Glomerular visceral epithelial cell (primary cell): ENCODE results near the gene NOSIP.
A peak's percentile ranks its signal among the peaks of the same experiment; 100 is the strongest.

ENCODE experiments used
- DNase-seq: peaks from one replicate; pipeline ENCODE4 v3.0.0-alpha.2; 2016; ENCODE audit errors: extremely low spot score

Gene NOSIP

DNA sequence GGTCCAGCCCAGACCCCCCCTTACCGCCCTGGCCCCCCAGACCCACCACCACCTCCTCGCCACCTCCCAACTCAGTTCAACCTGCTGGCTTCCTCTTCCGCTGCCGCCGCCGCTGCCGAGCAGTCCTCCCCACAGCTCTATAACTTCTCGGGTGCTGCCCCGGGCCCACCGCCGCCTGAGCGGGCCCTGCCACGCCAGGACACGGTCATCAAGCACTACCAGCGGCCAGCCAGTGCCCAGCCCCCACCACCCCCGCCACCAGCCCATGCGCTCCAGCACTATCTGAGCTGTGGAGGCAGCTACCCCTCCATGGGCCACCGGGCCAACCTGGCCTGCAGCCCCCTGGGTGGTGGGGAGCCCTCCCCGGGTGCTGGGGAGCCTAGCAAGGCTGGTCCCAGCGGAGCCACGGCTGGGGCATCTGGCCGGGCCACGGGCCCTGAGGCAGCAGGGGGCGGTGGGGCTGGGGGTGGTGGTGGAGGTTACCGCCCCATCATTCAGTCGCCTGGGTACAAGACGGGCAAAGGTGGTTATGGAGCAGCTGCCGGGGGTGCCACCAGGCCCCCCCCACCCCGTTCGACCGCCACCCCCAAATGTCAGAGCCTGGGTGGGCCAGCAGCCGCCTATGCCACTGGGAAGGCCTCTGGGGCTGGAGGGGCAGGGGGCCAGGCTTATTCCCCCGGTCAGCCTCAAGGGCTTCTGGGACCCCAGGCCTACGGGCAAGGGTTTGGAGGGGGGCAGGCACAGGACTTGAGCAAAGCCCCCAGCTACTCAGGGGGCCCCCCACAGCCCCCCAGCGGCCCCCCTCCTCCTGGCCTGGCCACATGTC is 14.8 kb upstream of the NOSIP start:
- no peak for DNase-seq

DNA sequence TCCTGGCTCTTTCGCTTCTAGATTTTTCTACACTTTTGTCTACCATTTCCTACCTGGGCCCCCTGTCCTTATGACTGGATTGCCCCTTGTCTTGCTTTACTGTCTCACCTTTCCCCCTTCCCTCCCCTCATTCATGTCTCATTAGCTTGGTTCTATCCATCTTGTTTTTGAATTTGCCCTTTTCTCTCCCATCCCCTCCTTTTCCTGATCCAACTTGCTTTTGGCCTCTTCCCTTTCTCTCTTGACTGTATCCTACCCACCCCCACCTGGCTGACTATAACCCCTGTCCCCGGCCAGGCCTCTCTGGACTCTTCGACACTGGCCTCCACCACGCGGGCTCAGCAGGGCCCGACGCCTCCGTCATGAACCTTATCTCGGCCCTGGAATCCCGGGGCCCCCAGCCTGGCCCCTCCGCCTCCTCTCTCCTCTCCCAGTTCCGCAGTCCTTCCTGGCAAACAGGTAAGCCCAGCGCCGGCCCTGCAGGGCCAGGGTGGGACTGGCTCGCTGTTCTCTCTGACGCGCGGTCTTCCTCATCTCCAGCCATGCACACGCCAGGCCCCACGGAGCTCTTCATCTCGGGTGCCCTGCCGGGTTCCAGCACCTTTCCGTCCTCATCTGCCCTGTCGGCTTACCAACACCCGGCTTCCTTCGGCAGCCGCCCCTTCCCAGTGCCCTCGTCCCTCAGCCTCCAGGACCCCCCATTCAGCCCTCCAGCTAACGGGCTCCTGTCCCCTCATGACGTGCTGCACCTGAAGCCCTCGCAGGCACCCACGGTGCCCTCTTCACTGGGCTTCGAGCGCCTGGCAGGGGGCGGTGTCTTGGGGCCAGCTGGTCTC is 14.0 kb upstream of the NOSIP start:
- no peak for DNase-seq

DNA sequence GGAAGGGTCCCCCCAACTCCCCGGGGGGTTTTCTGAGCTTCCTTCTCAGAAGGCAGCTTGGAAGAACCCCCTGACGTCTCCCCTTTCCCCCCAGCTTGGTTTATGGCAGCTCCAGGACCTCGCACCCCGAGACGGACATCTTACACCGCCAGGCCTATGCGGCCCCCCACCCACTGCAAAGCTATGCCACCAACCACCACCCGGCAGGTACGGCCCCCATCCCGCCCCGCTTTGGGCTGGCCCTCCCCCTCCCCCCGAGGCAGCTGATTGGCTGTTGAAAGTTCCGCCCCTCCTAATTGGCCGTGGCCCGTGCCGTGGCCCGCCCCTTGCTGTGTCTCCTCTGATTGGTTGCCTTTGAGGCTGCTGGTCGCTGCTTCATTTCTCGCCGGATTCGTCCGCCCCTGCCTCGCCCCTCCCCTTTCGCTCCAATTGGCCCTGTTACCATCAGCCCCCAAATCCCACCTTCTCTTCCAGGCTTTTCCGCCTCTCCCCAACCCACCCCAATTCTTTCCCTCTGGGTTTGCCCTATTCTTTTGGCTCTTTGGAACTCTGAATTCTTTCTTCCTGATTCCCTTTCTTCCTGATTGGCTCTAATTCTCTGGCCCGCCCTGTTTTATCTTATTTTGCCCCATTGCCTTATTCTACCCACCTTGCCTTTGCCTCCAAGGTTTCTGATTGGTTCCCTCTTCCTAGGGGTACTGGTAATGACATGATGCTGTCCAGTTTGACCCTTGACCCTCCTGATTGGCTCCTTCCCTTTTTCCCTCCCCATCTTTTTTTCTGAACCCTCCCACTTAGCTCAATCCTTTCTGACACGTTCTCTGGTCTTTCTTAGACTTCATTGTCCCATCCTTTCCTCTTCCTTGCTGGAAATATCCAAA is 13.1 kb upstream of the NOSIP start:
- DNase-seq = peak; percentile 93

DNA sequence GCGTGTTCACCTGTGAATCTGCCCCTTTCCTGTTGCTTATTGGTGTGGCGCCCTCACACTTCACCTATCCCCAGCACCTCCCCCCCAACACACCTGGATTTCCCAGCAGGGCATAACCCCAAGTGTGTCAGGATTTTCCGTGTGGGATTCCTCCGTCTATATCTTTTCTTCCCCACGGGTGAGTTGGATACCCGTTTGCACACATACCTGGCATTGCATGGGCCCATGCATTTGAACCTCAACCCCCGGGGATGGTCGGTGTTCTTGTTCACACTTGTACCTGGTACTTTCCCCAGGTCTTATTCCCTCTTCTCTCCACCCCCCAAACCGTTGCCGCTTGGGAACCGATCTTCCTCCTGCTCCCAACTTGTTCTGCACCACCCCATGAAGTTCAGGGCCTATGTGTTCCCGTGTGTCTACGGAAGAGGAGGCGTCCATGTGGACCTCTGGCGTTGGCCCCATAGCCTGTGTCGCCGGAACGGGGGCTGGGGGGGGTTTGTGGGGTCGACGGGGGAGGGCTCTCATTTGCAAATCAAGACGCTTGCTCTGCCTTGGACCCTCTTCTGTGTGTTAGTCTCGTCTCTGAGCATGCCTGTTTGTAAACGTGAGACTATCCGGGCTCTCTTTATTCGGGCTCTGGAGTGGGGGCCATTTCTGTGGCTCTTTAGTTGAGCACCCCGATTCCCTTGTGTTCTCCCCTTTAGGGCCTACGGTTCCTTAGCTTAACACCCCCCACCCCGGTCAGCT is 12.3 kb upstream of the NOSIP start:
- DNase-seq = peak; percentile 30

DNA sequence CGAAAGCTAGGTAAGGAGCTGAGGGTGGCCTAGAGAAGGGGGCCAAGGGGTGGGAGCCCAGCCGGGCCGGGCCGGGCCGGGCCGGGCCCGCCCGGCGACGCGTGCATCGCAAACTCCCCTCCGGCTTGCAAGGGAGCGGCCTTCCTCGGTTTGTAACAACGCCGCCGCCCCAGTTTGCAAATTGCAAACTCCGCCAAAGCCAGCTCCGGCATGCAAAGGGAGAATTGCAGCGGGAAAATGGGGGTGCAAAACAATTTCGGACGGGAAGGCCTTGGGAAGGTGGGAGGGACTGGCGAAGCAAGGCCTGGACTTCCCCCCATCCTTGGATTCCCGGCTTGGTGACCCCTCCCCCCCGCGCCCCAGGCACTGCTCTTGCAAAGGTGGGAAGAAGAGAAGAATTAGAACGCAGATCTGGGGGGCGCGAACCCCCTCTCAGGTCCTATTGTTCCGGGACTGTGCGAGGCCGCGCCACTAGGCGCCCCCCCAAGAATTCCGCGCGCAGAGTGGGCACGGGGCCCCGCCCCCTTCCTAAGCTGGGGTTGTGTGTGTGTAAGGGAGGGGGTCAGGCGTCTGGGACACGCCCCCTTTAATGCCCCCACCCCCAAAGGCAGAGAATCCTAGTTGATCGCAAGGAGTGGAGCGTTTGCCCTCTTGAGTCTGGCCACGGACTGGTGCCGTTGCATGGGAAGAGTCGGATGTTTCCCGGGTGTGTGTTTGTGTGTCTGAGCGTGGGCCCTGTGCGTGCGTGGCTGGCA is 11.6 kb upstream of the NOSIP start:
- DNase-seq = peak; percentile 65

DNA sequence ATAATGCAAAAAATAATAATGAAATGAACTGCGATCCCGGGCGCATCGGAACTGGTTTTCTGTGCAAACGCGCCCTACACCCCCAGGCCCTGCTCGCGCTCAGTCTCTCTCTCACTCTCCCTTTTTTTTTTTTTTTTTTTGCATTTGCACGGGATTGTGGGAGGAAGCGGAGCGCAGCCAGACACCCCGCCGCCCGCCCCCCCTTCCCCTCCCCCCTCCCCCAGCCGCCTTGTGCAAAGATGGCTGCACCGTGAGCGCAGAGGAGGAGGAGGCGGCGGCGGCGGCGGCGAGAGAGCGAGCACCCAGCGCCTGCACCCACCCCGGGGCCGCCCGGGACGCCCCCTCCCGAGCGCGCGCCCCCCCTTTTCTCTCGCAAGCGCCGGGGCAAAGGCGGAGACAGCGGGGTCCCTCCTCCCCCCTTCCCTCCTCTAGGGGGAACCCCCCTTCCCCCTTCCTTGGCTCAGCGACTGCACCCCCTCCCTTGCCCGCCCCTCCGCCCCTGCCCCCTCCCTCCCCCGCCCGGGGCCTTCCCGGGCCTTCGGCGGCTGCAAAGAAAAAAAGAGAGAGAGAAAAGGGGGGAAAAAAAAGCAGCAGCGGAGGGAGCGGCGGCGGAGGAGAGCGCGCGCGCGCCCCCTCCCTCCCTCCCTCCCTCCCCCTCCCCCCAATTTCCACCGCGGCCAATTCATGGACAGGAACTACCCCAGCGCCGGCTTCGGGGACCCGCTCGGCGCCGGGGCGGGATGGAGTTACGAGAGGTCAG is 10.8 kb upstream of the NOSIP start, which contains the start of gene PRR12:
TSS of gene PRR12 (plus strand) at position 212 of the 760 bp plus-strand sequence. CDS start at position 685, 473 bp downstream.
- DNase-seq = peak; percentile 85

DNA sequence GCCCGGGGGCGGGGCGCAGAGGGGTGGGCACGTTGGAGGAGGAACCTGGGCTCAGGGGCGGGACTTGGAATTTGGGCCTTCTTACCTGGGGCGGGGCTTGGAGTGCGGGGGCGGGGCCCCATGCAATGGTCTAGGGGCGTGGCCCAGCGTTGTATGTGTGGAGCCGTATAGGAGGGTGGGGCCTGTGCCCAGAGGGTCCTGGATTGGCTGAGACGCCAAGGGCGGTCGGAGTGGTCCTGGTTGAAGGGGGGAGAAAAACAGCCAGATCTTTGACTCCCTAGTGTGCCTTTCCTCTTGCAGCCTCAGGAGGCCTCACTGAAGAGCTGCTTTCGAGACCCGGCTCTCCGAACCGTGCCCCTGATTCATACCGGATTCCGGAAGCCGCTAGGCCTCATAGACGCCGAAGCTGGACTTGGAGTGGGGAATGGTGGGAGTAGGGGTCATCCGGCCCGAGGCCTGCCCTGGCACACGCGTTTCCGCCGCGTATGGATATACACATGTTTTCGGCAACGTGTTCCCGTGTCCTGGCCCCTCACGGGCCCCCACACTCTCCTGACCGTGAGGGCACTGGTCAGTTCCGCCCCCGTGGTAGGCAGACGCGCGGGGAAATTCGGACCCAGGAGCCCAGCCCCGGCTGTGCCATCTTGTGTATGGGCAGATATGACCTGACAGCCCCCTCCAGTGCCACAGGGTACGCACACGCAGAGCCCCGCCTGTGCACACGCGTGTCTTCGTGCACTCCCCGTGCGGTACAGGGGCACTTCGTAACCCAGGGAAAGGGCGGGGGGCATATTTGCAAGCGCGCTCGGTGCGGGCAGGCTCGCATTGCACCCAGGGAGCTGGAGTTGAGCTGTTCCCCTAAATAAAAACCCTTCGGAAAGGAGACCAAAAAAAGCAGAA is 10.0 kb upstream of the NOSIP start:
- peak; percentile 99 for DNase-seq

DNA sequence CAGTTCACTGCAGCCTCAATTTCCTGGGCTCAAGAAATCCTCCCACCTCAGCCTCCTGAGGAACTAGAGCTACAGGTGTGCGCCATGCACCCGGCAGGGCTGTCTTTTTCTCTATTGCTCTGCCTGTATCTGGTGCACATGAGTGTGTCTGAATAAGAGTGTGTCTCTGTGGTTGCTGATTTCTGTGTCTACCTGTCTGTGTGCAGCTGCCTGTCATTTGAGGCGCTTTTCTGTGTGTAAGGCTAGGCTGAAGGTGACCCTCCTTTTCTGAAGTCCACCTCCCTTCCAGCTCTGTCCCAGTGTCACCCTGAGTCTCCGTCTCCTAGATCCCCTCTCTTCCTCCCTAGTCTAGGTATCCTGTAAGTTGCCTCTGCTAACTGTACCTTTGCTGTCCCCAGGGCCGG is 9.1 kb upstream of the NOSIP start:
- no peak for DNase-seq

DNA sequence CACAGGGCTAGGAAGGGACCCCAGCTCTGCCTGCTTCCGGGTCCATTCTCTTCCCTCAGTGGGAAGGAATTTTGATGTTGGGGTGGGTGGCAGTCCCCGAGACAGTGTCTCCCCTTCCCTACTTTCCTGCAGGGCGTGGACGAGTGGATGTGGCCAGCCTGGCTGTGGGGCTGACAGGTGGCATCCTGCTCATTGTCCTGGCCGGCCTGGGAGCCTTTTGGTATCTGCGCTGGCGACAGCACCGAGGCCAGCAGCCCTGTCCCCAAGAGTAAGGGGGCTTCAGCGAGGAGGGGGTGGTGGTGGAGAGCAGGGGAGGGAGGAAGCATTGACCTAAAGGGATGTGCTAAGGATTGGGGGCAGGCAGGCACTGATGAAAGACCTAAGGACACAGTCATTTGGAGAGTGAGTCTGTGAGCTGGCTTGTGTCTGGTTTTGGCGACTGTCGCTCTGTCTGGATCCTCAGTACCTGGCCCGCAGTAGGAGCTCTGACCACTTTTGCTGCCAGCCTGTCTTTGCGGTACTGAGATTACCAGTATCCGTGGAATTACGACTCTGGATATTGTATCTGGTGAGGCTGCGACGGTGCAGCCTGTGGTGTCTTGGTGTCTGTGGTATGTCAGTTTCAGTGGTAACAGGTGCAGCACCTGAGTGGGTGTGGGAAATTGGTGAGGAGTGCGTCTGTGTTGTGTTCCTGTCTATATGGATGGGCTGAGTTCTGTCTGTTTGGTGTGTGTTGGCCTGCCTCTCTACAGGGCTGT is 8.2 kb upstream of the NOSIP start:
- no peak for DNase-seq

DNA sequence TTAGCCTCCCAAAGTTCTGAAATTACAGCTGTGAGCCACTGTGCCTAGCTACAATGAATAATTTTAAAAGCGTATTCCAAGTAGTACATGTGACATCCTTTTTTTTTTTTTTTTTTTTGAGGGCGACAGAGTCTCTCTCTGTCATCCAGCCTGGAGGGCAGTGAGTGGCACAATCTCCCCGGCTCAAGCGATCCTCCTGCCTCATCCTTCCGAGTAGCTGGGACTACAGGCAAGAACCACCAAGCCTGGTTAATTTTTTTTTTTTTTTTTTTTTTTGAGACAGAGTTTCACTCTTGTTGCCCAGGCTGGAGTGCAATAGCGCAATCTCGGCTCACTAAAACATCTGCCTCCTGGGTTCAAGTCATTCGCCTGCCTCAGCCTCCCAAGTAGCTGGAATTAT is 6.9 kb upstream of the NOSIP start:
- DNase-seq = no peak

DNA sequence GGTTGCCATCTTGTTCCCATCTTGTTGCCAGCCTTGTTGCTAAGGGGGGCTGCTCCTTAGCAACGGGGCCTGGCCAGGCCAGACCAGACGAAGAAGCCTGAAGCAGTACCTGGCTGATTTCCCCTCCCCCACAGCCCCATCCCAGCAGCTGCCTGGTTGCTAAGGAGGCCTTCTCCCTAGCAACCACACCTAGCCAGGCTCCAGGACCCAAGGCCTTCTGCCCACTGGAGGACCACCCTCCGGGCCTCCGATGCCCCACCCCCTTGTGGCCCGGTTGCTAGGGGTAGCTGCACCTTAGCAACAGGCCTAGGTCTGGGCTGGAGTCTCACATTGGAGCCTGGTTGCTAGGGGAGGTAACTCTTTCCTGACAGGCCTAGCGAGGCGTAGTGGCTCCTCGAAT is 4.7 kb upstream of the NOSIP start:
- DNase-seq = no peak

DNA sequence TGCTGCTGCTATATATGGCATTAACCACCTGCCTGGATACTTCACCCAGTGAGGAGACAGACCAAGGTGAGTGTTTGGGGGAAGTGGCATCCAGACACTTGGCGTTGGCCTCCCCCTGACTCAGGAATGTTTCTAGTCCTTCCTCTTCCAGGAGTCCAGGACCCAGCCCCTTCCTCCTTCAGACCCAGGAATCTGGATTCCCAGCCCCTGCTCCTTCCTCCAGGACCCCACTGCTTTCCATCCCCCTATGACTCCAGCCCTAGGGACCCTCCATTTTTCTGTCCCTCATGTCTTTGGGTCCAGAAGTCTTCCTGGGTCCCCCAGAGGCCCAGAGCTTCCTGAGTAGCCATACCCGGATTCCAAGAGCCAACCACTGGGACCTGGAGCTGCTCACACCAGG is 2.9 kb upstream of the NOSIP start:
- DNase-seq = no peak

DNA sequence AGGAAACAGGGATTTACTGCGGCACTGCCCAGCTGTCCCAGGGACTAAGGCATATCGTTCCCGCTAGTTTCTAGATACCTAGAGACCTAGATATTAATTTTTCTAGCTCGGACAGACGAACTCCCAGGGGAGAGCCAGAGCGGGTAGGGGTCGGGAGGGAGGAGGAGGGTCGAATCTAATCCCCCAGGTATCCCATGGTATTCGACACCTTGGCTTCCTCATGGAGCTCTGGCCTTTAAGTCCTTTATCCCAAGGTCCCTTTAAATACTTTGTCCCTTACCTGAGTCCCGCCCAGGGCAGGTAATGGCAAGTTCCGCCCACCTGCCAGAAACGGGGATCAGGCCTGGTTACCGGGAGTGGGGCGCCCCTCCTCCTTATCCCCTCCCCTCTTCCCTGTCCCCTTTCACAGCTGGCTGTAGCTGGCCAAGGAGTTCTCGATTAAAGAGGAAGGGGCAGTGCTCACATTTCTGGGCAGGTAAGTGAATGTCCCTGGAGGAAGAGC is 702 bp upstream of the NOSIP start, which contains the start of gene PRRG2:
TSS of gene PRRG2 (plus strand) at position 310 of the 502 bp plus-strand sequence. CDS start 1,904 bp downstream, outside the sequence.
- no peak for DNase-seq

DNA sequence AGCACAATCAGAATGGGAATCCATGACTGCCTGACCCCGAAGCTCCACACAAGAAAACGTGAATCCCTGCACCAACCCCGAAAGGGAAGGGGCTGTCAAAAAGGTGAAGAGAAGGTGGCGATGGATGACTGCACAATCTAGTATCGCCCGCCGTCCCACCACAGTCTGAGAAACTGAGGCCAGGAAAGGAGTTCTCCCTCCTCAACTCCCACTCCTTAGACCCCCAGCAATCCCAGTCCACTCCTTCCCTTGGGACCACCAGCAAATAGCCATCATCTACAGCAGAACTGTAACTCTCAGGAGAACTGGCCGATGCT is 451 bp downstream of the NOSIP start:
- DNase-seq = no peak

DNA sequence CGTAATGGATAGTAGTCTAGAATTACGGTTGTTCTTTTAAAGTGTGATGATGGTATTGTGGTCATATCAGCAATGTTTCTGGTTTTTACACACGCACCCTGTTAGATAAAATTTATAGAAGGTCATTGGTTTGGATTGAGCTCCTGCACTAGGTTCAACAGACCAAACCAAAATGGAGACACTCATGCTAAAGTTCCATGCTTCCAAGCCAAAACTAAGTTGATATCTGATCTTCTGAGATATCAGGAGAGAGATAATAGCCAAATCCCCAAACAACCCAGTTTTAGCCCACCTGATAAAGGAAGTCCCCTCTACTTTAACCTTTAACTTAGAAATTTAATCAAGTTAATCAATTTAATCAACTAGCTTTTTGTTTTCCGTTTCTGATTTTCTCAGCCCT is 1.2 kb downstream of the NOSIP start:
- no peak for DNase-seq

DNA sequence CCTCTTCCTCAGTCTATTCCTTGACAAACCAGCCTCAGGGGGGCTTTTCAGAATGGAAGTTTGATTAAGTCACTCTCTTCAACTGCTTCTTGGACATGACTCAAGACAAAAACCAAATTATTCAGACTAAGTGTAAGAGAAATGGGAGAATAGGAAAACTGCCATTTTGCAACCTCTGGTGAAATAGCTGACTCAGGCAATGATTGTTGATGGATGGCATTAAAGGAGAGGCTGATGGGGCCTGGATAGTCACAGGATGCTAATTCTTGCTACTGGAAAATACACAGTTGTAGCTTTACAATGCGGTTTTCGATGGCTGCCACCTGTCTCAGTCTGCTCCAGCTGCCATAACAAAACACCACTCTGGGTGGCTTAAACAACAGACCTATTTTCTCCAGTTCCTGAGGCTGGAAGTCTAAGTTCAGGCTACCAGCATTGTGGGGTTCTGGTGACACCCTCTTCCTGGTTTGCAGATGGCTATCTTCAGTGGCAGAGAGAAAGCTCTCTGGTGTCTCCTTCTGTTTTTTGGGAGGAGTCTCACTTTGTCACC is 6.1 kb downstream of the NOSIP start:
- DNase-seq = no peak

DNA sequence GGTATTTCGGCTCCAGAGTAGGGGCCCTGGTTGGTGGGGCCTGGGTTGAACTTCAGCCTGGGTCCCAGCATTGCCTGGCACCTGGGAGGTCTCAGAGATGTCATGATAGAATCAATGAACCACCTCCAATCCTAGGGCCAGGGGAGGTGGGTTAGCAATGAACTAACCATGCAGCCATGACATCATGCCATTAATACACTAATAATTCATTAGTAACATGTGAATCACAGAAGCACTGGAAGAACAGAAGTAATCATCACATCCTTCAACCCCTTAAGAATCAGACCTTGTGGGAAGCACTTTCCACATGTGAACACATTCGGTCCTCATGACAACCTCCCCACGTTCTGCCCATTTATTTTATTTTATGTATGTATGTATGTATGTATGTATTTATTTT is 6.9 kb downstream of the NOSIP start:
- no peak for DNase-seq
